HG03064 (cell line): ENCODE results near the gene LMBRD2.
A peak's percentile ranks its signal among the peaks of the same experiment; 100 is the strongest.

Experiments
- ATAC-seq: cut with Tn5 transposase; IDR thresholded peaks from one replicate; pipeline ENCODE4 v1.9.1; 2021; ENCODE audit warnings: low read depth; ENCODE audit not compliant: unreplicated experiment

The LMBRD2 gene

DNA sequence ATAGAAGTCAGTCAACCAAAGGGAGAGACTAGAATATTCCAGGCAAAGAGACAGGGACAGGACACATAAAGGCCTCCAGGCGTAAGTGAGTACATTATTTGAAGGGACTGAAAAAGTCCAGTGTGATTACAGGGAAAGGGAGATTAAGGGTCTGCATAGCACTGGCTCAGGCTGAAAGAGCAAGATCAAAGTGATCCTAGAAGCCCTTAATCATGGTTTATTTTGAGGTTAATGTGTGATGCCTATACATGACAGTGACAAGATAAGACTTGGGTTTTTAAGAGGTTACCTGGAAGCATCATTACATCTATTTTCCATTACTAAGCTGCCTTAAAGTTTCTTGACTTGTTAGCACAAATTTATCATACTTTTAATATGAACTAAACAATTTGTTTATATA, 25.8 kb downstream of the LMBRD2 start:
- no peak for ATAC-seq

- no peak for ATAC-seq
These were observed 40.4 kb downstream of the LMBRD2 start for GRCh38 chr5:36111238-36111637.

DNA sequence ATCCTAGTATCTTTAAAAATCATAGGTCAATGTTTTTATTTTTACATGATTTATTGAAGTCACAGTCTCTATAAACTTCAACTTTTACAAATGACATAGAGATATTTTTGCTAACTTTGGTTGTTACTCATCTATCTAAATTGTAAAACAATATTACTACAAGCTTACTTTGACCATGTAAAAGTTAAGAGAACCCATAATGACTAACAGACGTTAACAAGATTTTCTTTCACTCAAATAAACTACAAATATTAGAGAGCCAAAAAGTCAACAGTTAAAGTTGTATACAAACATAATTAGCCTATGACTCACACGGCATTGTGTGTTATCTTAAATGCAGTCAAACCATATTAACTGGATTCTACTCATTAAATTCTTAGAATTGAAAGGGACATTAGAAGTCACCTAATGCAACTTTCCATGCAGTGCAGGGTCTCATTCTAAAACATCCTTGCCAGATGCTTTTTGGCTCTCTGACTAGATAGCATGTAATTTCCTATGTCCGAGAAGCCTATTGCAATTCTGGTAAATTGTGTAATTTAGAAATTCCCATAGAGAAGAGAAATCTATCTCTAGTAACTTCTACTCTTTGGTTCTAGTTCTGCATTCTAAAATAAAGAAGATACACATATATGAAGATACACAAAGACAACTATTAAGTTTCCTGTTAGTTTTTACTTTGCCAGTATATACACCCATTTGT, 42.8 kb downstream of the LMBRD2 start:
- no peak for ATAC-seq

- no peak for ATAC-seq
These were observed 45.9 kb downstream of the LMBRD2 start for GRCh38 chr5:36105819-36106218.

DNA sequence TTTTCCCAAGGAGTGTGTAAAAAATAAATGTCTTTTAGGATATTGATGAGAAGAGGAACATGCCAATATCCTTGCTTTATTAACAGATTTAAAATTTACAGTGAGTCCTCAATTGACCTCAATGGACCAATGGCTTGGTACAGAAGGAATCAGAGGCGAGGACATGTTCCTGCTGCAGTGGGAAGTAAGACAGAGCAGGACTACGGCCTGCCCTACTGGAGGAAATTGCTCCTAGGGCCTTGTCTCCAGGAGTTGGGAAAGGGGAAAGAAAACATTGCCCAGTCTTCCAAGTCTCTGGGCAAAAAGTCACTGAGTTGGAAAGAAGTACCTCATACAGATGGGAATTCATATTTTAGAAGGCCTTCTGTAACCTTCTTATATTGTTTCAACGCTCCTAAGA, 51.9 kb downstream of the LMBRD2 start:
- ATAC-seq, result no peak

DNA sequence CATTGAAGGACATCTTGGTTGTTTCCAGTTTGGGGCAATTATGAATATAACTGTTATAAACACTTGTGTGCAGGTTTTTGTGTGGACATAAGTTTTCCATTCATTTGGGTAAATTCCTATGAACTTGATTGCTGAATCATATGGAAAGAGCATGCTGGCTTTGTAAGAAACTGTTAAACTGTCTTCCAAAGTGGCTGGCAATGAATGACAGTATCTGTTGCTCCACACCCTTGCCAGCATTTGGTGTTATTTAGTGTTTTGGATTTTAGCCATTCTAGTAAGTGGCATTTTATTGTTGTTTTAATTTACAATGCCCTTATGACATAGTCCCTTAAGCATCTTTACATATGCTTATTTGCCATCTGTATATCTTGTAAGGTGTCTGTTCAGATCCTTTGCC, 55.2 kb downstream of the LMBRD2 start:
- ATAC-seq, result no peak

- no peak for ATAC-seq
These were observed 61.7 kb downstream of the LMBRD2 start for GRCh38 chr5:36089989-36090388.

GRCh38 chr5:36079200-36079781, 72.4 kb downstream of the LMBRD2 start:
- ATAC-seq, result peak; percentile 84

DNA sequence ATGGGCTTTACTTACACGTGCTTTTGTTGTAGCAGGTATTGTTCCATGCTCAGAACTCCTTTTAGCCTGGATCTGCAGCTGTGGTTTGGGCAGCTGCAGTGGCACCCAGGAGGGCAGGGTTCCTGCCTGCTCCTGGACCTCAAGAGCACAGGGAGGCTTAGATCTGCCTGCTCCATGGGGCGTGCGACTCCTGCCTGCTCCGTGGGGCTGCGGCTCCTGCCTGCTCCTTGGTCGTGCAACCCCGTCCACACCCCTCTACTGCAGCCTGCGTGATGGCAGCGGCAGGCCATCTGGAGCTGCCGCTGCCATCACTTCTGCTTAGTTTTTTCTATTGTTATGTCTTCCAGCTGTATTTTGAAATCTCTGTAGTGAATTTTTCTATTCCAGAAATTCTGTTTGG, 73.3 kb downstream of the LMBRD2 start:
- no peak for ATAC-seq

DNA sequence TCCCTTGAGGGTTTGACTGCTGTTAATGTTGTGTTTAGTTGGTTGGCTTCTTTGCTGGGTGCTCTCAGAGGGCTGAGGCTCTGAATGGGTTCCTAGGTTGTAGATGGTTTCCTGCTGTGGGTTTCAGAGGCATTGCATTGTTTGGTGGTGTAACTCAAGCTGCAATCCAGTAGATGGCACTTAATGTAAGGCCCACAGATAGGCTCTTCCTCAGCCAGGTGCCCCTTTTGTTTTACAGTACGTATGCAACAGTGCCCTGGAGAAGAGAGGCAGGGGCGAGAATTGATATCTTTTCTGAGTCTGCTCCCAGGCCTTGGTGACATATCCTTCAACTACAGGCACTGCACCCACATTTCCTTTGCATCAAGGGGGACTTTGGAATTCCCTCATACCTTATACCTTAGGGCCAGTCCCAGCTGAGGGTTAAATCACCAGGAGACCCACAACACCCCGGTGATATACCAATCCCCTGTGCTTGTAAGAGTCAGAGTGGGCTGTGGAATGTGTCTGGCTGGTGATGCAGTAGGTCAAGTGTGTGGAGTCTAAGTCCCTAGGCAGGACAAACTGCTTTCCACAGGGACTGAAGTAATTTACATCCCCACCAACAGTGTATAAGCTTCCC, 78.0 kb downstream of the LMBRD2 start:
- peak; percentile 73 for ATAC-seq

DNA sequence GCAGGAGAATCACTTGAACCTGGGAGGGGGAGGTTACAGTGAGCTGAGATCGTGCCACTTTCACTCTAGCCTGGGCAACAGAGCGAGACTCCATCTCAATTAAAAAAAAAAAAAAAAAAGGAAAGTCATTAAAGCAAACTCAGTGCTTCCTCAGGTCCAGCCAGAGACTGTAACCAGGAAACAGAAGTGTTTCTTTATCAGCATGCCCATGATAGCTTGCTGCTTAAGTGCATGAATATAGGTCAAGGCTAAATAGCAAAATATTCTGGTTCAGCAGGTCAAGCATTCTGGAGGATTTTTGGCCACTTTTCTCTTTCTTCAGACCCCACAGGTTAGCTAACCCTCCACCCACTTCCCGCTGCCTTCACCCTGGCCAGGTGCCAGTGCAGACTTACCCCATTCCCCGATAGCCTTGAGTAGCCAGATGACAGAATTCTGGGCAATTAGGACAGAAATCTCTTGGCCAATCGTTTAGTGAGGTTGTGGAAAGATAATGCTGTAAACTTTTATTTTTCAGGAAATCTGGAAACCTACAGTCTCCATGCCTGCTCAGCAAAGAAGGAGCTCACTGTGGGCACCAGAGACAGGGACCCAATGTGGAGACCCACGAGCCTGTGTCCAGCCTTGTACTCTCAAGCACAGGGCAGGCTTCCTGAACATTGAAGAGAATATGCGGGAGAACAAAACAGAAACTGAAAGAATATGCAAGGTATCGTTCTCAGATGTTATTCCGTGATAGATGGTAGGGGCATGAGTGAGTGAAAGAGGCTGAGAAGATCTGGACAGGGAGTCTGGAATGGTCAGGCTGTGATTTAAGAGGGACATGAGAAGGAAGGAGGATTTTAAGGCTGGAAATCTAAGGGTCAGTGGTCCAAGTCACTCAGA, 80.8 kb downstream of the LMBRD2 start:
- ATAC-seq, result no peak

DNA sequence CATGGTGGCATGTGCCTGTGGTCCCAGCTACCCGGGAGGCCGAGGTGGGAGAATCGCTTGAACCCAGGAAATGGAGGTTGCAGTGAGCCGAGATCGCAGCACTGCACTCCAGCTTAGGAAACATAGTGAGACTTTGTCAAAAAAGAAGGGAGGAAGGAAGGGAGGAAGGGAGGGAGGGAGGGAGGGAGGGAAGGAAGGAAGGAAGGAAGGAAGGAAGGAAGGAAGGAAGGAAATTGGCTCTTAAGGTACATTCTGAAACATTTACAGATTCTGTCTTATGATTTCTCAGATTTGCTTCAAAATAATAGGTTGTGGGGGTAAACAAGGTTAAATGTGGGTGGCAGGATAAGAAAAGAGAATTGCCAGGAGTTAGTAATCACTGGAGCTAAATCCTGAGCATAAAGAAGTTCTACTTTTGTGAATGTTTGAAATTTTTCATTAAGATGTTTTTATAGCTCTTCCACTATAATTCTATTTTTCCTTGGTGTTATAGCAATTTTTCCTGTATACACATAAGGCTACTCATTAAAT, 82.9 kb downstream of the LMBRD2 start:
- ATAC-seq, result no peak

- no peak for ATAC-seq
These were observed 85.0 kb downstream of the LMBRD2 start, which contains the start of gene UGT3A2 for GRCh38 chr5:36066540-36067210. Gene UGT3A2 (minus strand): TSS chr5:36066882. CDS start chr5:36066789, 93 bp downstream.

DNA sequence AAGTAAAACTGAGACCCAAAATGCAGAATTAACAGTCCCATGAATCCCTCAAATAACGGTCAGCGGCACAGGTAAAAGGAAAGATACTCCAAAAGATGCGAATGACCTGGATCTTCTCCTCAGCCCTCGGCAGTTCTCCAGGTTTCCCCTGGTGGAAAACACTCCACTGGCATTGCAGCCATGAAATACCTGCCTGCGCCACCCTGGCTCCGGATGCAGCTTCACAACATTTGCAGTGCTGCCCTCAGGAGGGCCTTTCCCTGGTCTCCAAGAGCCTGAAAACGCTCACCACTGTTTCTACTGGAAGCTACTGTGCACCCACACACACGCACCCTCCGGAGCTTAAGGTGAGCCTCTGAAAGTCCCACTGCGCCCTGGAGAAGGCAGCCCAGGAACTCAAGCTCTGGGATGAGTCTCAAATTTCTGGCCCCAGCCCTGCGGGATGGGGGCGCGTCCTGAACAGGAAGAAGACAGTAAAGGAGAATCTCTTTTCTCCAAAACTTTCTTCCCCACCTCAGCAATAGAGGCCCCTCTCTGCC, 85.6 kb downstream of the LMBRD2 start:
- ATAC-seq, result no peak

GRCh38 chr5:36060420-36060887, 91.2 kb downstream of the LMBRD2 start:
- no peak for ATAC-seq

DNA sequence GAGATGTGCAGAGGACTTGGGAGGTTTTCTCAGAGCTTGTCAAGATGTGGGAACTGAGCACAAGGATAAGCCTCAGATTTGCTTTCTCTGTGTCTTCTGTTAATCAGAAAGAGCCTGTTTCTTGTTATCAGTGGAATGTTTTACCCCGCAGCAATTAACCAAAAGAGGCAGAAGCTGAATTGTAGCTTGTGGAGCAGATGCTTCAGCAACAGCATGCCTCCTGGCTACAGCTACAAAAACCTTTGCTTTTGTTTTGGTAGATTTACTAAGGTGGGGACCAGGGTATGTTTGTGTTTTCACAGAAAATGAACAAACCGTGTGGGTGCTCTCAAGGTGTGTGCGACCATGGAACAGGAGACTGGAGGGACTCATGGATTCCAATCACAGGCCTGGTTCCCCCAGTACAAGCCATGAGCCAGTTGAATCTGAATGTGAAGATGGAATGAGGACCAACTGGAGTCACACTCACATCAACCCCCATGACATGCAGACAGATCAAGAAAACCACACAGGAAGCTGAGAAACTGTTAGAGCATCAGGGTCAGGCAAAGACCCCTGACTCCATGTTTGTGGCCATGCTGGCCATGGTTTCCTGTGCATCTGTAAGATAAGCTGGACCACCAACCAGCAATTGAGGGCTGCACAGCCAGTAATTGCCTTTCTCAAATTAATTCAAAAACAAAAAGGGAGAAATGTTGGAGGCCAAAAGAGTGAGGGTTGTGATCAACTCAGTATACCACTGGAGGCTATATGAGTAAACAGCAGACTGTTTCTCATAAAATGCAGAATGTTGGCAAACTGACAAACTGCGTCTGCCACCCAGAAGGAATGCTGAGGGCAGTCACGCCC, 91.9 kb downstream of the LMBRD2 start:
- no peak for ATAC-seq

GRCh38 chr5:36058776-36059175, 92.9 kb downstream of the LMBRD2 start:
- ATAC-seq, result no peak

- no peak for ATAC-seq
These were observed 94.3 kb downstream of the LMBRD2 start for GRCh38 chr5:36057386-36057785.

- ATAC-seq, result no peak
These were observed 95.3 kb downstream of the LMBRD2 start for GRCh38 chr5:36056422-36056821.
